ENCODE data around the gene GTF2F2.

GRCh38 chr13:45082964-45083363 is 37.3 kb upstream of the GTF2F2 start:
- TF ChIP-seq CTCF (IDR thresholded peaks at IDR 0.05) (no peak), REST (IDR thresholded peaks at IDR 0.05; ENCODE audit: insufficient read depth in 1 of 2, low read depth in 2 of 2, low read length in 1 of 2) (no peak), POLR2AphosphoS5 (IDR thresholded peaks at IDR 0.05; ENCODE audit: low read depth, low read length) (no peak), SIN3A (IDR thresholded peaks at IDR 0.05; ENCODE audit: borderline replicate concordance, insufficient read depth, low read depth, low read length) (no peak)

Data from Panc1 (cell line).